COLO668 (cell line): ENCODE results near the gene AADACL4.

Experiments used
- DNase-seq: peaks from one replicate; lab custom pipeline; 2025; ENCODE audit not compliant: unreplicated experiment; lab: John Stamatoyannopoulos, UW

The AADACL4 gene

GRCh38 chr1:12643785-12644184 is at the start of gene AADACL4:
Gene AADACL4 (plus strand): TSS chr1:12644085. CDS start chr1:12644547, 462 bp downstream.
- DNase-seq: no peak

DNA sequence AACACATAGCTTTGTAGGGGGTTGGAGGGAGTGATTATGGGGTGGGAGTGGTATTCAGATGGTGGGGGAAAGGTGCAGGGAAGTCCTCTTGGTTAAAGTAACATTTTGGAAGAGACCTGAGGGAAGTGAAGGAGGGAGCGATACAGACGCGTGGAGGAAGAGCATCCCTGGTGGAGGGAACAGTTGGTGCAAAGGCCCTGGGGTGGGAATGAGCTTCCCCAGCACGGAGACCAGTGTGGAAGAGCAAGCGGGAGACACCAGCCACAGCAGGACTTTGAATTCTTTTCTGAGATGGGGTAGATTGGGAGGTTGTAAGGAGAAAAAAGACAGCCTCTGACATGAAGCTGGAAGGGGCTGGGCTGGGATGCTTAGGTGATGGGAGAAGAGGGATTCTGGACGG is 49.4 kb upstream of the AADACL4 start:
- no peak for DNase-seq

- peak; percentile 72 for DNase-seq
Observed at GRCh38 chr1:12594966-12595756, 48.7 kb upstream of the AADACL4 start.

GRCh38 chr1:12595757-12596006 is 48.2 kb upstream of the AADACL4 start:
- no peak for DNase-seq

DNA sequence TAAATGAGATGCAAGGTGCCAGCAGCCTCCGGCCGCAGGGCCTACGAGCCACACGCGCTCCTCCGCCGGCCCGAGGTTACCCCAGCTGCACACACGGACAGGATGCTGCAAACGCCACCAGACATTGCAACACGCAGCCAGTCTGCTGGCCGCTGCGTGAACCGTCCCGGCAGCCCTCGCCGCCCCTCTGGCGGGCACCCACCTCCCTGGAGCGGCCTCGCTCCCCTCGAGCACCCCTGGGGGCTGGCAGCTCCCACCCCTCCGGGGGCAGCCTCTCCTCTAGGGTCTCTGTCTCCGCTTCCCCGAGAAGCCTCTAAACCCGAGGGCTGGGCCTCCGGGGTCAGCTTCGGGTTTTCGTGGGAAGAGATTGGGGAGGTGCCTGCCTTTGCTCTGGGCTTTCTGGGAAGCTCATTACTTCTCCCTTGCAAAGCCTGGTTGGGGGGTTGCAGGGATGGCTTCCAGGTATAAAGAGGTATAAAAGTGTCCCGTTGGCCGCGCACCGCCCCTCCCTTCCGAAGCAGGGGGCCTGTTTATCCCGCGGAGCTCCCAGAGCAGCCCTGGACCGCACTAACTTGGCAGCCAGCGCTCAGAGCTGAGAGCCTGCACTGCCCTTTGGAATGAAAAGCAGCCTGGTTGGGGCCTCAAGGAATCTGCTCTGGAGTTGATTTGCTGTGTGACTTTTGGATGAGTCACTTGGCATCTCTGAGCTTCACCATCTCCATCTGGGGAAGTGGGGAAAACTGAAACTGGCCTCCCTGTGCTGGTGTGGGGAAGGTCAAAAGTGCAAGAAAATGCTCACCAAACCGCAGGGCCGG is 47.7 kb upstream of the AADACL4 start:
- DNase-seq: peak; percentile 87

DNA sequence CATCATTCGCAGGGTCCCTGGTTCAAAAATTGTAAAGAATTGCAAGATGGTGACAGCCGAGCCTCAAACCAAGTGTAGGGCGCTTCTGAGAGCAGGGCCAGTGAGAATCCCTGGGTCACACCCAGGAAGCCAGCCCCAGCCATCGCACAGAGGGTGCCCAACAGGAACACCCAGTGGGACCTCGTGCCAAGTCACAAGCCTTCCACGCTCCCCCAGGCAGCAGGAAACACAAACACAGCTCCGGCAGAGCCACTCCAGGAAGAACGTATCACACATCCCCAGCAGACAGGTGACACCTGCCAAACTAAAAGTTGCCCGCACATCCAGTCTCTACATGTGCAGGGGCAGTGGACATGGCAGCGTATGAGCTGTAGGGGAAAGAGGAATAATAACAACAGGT is 46.1 kb upstream of the AADACL4 start:
- peak; percentile 66 for DNase-seq

GRCh38 chr1:12598974-12599373 is 44.9 kb upstream of the AADACL4 start:
- no peak for DNase-seq

GRCh38 chr1:12599657-12600056 is 44.2 kb upstream of the AADACL4 start:
- DNase-seq: no peak

DNA sequence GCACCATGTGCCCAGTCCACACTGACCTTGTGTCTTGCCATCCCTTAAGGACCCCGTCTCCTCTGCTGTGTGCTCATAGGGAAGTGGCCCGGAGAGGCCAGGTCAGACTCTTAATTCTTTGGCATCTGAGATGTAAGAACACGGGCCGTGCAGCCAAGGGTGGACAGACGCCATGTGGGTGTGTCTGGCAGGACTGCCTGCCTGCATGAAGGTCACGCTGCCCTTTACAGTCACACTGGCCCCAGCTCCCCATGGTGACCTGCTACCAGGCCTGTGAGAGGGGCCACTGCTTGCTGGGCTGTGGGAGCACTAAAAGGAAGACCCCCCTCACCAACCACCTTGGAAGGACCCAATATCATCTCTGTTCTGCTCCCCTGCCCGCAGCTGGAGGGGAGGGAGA is 43.5 kb upstream of the AADACL4 start:
- DNase-seq: no peak

GRCh38 chr1:12600880-12601633 is 42.8 kb upstream of the AADACL4 start:
- peak; percentile 70 for DNase-seq

GRCh38 chr1:12601700-12602658 is 41.9 kb upstream of the AADACL4 start:
- DNase-seq: no peak

DNA sequence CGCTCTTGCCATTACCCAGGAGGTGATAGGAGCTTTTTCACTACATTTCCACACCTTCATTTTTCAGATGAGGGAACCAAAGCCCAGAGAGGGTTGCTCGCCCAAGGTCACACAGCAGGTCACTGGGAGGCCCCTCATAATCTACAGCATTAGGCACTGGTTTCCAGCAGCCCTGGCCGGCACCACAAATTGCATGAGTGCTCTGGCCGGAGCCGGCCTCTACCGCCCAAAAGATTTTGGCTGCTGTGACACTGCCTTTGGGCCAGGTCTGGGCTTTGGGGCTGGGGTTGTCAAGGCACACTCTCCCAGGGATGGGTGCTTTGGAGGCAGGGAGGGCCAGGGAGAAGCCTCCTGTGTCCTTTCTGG is 41.2 kb upstream of the AADACL4 start:
- DNase-seq: no peak

DNA sequence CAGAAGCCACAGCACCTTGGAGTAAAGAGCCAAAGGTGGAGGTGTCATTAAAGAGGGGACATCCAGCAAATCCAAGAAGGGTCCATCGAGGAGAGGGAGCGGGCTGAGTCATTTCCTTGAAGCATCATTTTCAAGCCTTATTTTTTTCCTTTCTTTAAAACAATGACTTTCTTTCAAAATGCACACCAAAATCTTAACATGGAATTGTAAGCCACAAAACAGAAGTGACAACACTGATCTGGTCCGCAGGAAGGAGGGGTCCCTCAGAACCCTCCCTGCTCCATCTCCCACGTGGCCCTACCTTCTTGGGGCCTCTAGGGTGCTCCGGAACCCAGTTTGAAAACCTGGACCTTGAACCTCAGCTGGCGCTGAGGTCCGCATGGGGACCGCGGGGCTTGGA is 40.7 kb upstream of the AADACL4 start:
- DNase-seq: no peak

DNA sequence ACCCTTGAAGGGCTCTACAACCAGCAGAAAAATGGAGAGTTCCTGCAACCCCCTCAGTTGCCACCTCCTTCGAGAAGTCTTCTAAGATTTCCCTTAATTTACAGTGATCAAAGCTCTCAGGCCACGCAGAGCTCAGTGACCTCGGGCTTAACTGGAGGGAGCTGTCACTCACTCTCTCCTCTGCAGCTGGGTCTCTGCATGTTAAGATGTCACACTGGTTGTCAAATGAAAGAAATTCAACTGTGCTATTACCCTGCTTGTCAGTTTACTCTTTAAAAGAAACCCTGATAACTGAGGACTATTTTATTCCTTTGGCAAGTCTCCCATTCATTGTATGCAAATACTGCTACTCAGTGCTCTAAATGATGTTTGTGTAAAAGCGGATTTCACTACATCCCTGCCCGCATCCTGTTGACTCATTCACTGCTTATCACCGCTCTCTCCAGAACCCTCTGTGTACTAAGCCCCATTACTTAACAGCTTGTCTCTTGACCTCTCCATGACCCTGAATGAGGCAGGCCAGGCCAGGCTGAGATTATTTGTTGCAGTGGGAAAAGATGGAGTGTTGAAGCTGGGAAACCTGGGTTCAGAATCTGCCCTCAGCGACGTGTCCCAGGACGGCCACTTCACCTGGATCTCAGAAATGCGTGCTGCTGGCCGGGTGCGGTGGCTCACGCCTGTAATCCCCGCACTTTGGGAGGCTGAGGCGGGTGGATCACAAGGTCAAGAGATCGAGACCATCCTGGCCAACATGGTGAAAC is 39.6 kb upstream of the AADACL4 start:
- peak; percentile 59 for DNase-seq

- DNase-seq: no peak
Observed at GRCh38 chr1:12604986-12605385, 38.9 kb upstream of the AADACL4 start.

DNA sequence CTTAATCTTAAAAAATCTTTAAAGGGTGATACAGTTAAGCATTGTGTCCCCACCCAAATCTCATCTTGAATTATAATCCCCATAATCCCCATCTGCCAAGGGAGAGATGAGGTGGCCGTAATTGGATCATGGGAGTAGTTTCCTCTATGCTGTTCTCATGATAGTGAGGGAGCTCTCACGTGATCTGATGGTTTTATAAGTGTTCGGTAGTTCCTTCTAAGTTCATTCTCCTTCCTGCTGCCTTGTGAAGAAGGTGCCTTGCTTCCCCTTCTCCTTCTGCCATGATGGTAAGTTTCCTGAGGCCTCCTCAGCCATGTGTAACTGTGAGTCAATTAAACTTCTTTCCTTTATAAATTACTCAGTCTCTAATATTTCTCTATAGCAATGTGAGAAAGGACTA is 36.6 kb upstream of the AADACL4 start:
- no peak for DNase-seq

GRCh38 chr1:12608311-12608957 is 35.5 kb upstream of the AADACL4 start:
- DNase-seq: no peak

DNA sequence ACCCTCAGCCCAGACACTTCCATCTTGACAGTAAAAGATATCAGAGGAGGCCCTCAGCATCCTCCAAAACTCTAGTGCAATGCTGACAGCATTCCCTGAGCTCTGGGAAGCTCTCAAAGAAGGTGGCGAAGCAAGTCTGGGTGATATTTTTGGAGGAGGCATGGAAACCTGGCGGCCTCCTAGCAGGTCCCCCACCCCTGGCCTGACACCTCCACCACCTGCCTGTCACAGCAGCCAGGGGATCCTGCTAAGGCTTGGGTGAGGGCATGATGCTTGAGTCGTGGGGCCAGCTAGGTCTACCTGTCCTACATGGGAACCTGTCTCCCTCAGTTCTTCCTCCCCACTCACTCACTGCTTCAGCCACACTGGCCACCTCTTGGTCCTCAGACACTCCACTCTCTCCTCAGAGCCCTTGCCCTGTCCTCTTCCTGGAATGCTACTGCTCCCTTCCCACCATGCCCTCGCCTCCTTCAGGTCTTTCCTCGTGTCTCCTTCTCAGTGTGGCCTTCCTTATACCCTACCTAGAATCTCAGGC is 34.3 kb upstream of the AADACL4 start:
- no peak for DNase-seq

- DNase-seq: no peak
Observed at GRCh38 chr1:12610305-12610935, 33.5 kb upstream of the AADACL4 start.
